Measurements from ENCODE around the gene S100A8. TPM values are rescaled to one million over a fixed set of nuclear protein-coding genes. Genes with fewer than 3 reads are reported as not detected.
A peak's percentile ranks its signal among the peaks of the same experiment; 100 is the strongest.

S100A8 gene
- polyA plus RNA-seq, 1 donor (not counting 4 experiments of a cell fraction or from before 2014, with no cell fraction given) = 403 TPM

- H3K27me3 ChIP-seq (ENCODE audit: control insufficient read depth, extremely low read depth, insufficient read depth, low read length) = no peaks in the 10 kb centered on the region
- no peak overlapping the region for H3K27ac ChIP-seq (ENCODE audit: control insufficient read depth, insufficient read depth, low read length)
- no peaks in the 10 kb centered on the region for H3K36me3 ChIP-seq (ENCODE audit: control insufficient read depth in 2 of 2, extremely low read depth in 1 of 2, insufficient read depth in 2 of 2, low read length in 2 of 2)
- FAIRE-seq = no peak
- H3K79me2 ChIP-seq (ENCODE audit: control insufficient read depth, insufficient read depth, low read length) = no peaks in the 10 kb centered on the region
- H3K4me3 ChIP-seq (ENCODE audit: control insufficient read depth in 2 of 3, extremely low read depth in 1 of 3, insufficient read depth in 2 of 3, low read depth in 1 of 3, low read length in 3 of 3) = no peak overlapping the region
- H3K9me3 ChIP-seq (ENCODE audit: control insufficient read depth, low read depth, low read length) = no peaks in the 10 kb centered on the region
- no peaks in the 10 kb centered on the region for H4K20me1 ChIP-seq (ENCODE audit: control insufficient read depth, extremely low read depth, insufficient read depth, low read length)
- DNase-seq (ENCODE audit: low read depth, low spot score) = no peak
- no peaks in the 10 kb centered on the region for H3K9me1 ChIP-seq (ENCODE audit: control insufficient read depth, extremely low read depth, insufficient read depth, low read length)
- no peak overlapping the region for H3K9ac ChIP-seq (ENCODE audit: control insufficient read depth, extremely low read depth, insufficient read depth, low read length)
- H2AFZ ChIP-seq (ENCODE audit: control insufficient read depth, low read length) = no peak overlapping the region
- H3K4me1 ChIP-seq (ENCODE audit: control insufficient read depth, extremely low read depth, insufficient read depth, low read length) = peaks cover 19% of the 10 kb centered on the region
- TF ChIP-seq EZH2 (IDR thresholded peaks at IDR 0.05; ENCODE audit: low read length) (no peak), CTCF (optimal IDR thresholded peaks at IDR 0.05 in 1 of 3, IDR thresholded peaks at IDR 0.05 in 1 of 3, conservative IDR thresholded peaks at IDR 0.05 in 1 of 3; ENCODE audit: extremely low read depth in 1 of 3, insufficient read depth in 2 of 3, low read length in 3 of 3) (no peak)
- no peak overlapping the region for H3K4me2 ChIP-seq (ENCODE audit: control insufficient read depth, extremely low read depth, insufficient read depth, low read depth, low read length)
- dilution Hi-C loops (cut with MboI; ENCODE audit: extremely low pct_ligation_motif_present, low sequenced_read_pairs) = no loop called here
Measured at GRCh38 chr1:153365696-153366095, 25.2 kb downstream of the S100A8 start.

GRCh38 chr1:153364766-153365666 is 25.9 kb downstream of the S100A8 start:
- H3K4me2 ChIP-seq (ENCODE audit: control insufficient read depth, extremely low read depth, insufficient read depth, low read depth, low read length) = no peak overlapping the region
- no peak overlapping the region for H3K4me3 ChIP-seq (ENCODE audit: control insufficient read depth in 2 of 3, extremely low read depth in 1 of 3, insufficient read depth in 2 of 3, low read depth in 1 of 3, low read length in 3 of 3)
- H3K9me3 ChIP-seq (ENCODE audit: control insufficient read depth, low read depth, low read length) = no peaks in the 10 kb centered on the region
- no peak for DNase-seq (ENCODE audit: low read depth, low spot score)
- H3K36me3 ChIP-seq (ENCODE audit: control insufficient read depth in 2 of 2, extremely low read depth in 1 of 2, insufficient read depth in 2 of 2, low read length in 2 of 2) = no peaks in the 10 kb centered on the region
- no peaks in the 10 kb centered on the region for H3K9me1 ChIP-seq (ENCODE audit: control insufficient read depth, extremely low read depth, insufficient read depth, low read length)
- no peak overlapping the region for H3K9ac ChIP-seq (ENCODE audit: control insufficient read depth, extremely low read depth, insufficient read depth, low read length)
- H4K20me1 ChIP-seq (ENCODE audit: control insufficient read depth, extremely low read depth, insufficient read depth, low read length) = no peaks in the 10 kb centered on the region
- H3K27me3 ChIP-seq (ENCODE audit: control insufficient read depth, extremely low read depth, insufficient read depth, low read length) = no peaks in the 10 kb centered on the region
- H3K27ac ChIP-seq (ENCODE audit: control insufficient read depth, insufficient read depth, low read length) = no peak overlapping the region
- H3K79me2 ChIP-seq (ENCODE audit: control insufficient read depth, insufficient read depth, low read length) = no peaks in the 10 kb centered on the region
- H3K4me1 ChIP-seq (ENCODE audit: control insufficient read depth, extremely low read depth, insufficient read depth, low read length) = peaks cover 18% of the 10 kb centered on the region
- dilution Hi-C loops (cut with MboI; ENCODE audit: extremely low pct_ligation_motif_present, low sequenced_read_pairs) = no loop called here
- TF ChIP-seq EZH2 (IDR thresholded peaks at IDR 0.05; ENCODE audit: low read length) (no peak), CTCF (optimal IDR thresholded peaks at IDR 0.05 in 1 of 3, IDR thresholded peaks at IDR 0.05 in 1 of 3, conservative IDR thresholded peaks at IDR 0.05 in 1 of 3; ENCODE audit: extremely low read depth in 1 of 3, insufficient read depth in 2 of 3, low read length in 3 of 3) (no peak)
- H2AFZ ChIP-seq (ENCODE audit: control insufficient read depth, low read length) = no peak overlapping the region
- peak; percentile 69 for FAIRE-seq

All from keratinocyte (primary cell).